ENCODE measurements around the gene C2CD4C.
"Not testable (repeated sequence)": the region's sequence is repeated elsewhere in the genome, so short reads cannot be mapped to it uniquely, and the experiment has no call there.

Gene C2CD4C

DNA sequence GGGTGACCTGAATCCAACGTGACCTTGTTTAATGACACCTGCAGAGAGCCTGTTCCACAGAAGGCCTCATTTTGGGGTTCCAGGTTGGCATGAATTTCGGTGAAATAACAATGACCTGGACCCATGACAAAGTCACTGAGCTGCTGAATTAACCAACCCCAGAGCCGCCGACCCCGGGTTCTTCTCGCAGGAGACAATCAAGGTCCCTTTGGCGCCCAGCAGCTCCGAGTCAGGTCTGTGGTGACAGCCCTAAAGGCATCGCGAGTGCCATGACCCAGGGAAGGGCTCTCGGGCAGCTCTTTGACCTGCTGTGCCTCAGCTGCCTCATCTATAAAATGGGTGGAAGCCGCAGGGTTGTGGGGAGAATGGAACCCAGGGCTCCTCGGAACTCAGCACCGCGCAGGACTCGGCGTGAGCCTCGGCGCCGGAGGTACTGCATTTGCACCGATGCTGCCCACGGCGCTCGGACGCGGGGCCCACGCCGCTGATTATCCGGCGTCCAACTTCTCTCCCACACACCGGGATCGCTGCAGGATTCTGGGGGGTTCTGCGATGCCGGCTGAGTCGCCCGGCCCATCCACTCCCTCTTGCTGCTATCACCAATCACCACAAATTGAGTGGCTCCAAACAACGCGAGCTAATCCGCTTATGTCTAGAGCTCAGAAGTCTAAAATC, 46.2 kb upstream of the C2CD4C start:
- ChIA-PET CTCF (no interaction called here), POLR2A (no interaction called here)

GRCh38 chr19:453606-454005, 44.7 kb upstream of the C2CD4C start:
- no peak for TF ChIP-seq L3MBTL2 (conservative IDR thresholded peaks at IDR 0.05)
- TF ChIP-seq HDGF (IDR thresholded peaks at IDR 0.05; ENCODE audit: borderline replicate concordance), result no peak
- no peak for TF ChIP-seq BHLHE40 (IDR thresholded peaks at IDR 0.05; ENCODE audit: borderline replicate concordance)
- TF ChIP-seq ELF4 (IDR thresholded peaks at IDR 0.05), result no peak
- no peak for TF ChIP-seq CTBP1 (IDR thresholded peaks at IDR 0.05; ENCODE audit: borderline replicate concordance)
- TF ChIP-seq FOXA1 (IDR thresholded peaks at IDR 0.05), result no peak
- no peak for TF ChIP-seq SP1 (IDR thresholded peaks at IDR 0.05)
- no peak for DNase-seq (ENCODE audit: extremely low spot score)
- ChIA-PET POLR2A (no interaction called here), CTCF (no interaction called here)

More for the DNA sequence above, 46.2 kb upstream of the C2CD4C start:
- no peak for TF ChIP-seq ARNT (IDR thresholded peaks at IDR 0.05)
- no peak for TF ChIP-seq NFRKB (IDR thresholded peaks at IDR 0.05)
- TF ChIP-seq PKNOX1 (IDR thresholded peaks at IDR 0.05), result no peak
- TF ChIP-seq ELF4 (IDR thresholded peaks at IDR 0.05), result no peak
- TF ChIP-seq FOXA1 (IDR thresholded peaks at IDR 0.05), result no peak
- no peak for TF ChIP-seq SUZ12 (IDR thresholded peaks at IDR 0.05)
- TF ChIP-seq BHLHE40 (IDR thresholded peaks at IDR 0.05; ENCODE audit: borderline replicate concordance), result no peak
- no peak for TF ChIP-seq ZNF384 (IDR thresholded peaks at IDR 0.05)
- TF ChIP-seq L3MBTL2 (conservative IDR thresholded peaks at IDR 0.05), result no peak
- TF ChIP-seq HDGF (IDR thresholded peaks at IDR 0.05; ENCODE audit: borderline replicate concordance), result no peak
- TF ChIP-seq LEF1 (IDR thresholded peaks at IDR 0.05; ENCODE audit: borderline replicate concordance), result no peak
- TF ChIP-seq FOXM1 (IDR thresholded peaks at IDR 0.05; ENCODE audit: borderline replicate concordance), result no peak
- TF ChIP-seq CTBP1 (IDR thresholded peaks at IDR 0.05; ENCODE audit: borderline replicate concordance), result no peak
- TF ChIP-seq TARDBP (IDR thresholded peaks at IDR 0.05), result no peak
- TF ChIP-seq FOXK2 (IDR thresholded peaks at IDR 0.05), result no peak
- no peak for TF ChIP-seq SP1 (IDR thresholded peaks at IDR 0.05)
- no peak for DNase-seq (ENCODE audit: extremely low spot score)

DNA sequence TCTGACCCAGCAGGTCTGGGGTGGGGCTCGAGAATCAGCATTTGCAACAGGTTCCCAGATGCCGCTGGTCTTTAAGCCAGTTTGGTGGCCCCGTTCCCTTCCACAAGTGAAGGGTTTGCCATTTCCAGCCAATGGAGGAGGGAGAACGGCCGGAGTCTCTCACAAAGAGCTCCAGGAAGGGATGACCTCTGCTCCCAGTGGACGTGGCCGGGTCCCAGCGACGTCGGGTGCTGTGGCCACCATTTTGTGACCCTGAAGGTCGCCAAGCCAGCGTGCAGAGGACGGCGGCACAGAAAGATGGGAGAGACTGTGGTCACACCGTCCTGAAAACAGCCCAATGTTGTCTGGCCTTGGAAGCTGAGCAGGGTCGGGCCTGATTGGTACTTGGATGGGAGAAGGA, 43.9 kb upstream of the C2CD4C start:
- CTCF ChIA-PET, result no interaction called here
- POLR2A ChIA-PET, result no interaction called here
- no peak for TF ChIP-seq HDGF (IDR thresholded peaks at IDR 0.05; ENCODE audit: borderline replicate concordance)
- TF ChIP-seq TARDBP (IDR thresholded peaks at IDR 0.05), result no peak
- TF ChIP-seq CTBP1 (IDR thresholded peaks at IDR 0.05; ENCODE audit: borderline replicate concordance), result no peak
- no peak for TF ChIP-seq BHLHE40 (IDR thresholded peaks at IDR 0.05; ENCODE audit: borderline replicate concordance)
- no peak for TF ChIP-seq ARNT (IDR thresholded peaks at IDR 0.05)
- no peak for TF ChIP-seq ELF4 (IDR thresholded peaks at IDR 0.05)
- TF ChIP-seq PKNOX1 (IDR thresholded peaks at IDR 0.05), result no peak
- TF ChIP-seq L3MBTL2 (conservative IDR thresholded peaks at IDR 0.05), result no peak
- no peak for TF ChIP-seq SUZ12 (IDR thresholded peaks at IDR 0.05)
- no peak for TF ChIP-seq ZNF384 (IDR thresholded peaks at IDR 0.05)
- no peak for TF ChIP-seq FOXK2 (IDR thresholded peaks at IDR 0.05)
- no peak for TF ChIP-seq NFRKB (IDR thresholded peaks at IDR 0.05)
- TF ChIP-seq SP1 (IDR thresholded peaks at IDR 0.05), result no peak
- TF ChIP-seq LEF1 (IDR thresholded peaks at IDR 0.05; ENCODE audit: borderline replicate concordance), result no peak
- no peak for TF ChIP-seq FOXM1 (IDR thresholded peaks at IDR 0.05; ENCODE audit: borderline replicate concordance)
- DNase-seq (ENCODE audit: extremely low spot score), result no peak

DNA sequence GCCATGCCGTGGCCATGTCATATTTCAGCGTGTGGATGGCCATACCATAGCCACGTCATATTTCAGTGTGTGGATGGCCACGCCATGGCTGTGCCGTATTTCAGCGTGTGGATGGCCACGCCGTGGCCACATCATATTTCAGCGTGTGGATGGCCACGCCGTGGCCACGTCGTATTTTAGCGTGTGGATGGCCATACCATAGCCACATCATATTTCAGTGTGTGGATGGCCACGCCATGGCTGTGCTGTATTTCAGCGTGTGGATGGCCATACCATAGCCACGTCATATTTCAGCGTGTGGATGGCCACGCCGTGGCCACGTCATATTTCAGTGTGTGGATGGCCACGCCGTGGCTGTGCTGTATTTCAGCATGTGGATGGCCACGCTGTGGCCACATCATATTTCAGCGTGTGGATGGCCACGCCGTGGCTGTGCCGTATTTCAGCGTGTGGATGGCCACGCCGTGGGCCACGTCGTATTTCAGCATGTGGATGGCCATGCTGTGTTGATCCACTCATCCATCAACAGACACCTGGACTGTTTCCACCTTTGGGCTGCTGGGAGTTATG, 42.0 kb upstream of the C2CD4C start:
- not testable (repeated sequence) for DNase-seq (ENCODE audit: extremely low spot score)

GRCh38 chr19:449916-450315, 41.0 kb upstream of the C2CD4C start:
- ChIA-PET POLR2A (no interaction called here), CTCF (no interaction called here)
- no peak for TF ChIP-seq L3MBTL2 (conservative IDR thresholded peaks at IDR 0.05)
- no peak for TF ChIP-seq FOXK2 (IDR thresholded peaks at IDR 0.05)
- TF ChIP-seq LEF1 (IDR thresholded peaks at IDR 0.05; ENCODE audit: borderline replicate concordance), result no peak
- TF ChIP-seq SP1 (IDR thresholded peaks at IDR 0.05), result no peak
- no peak for TF ChIP-seq CTBP1 (IDR thresholded peaks at IDR 0.05; ENCODE audit: borderline replicate concordance)
- no peak for TF ChIP-seq ARNT (IDR thresholded peaks at IDR 0.05)
- TF ChIP-seq ELF4 (IDR thresholded peaks at IDR 0.05), result no peak
- no peak for TF ChIP-seq BHLHE40 (IDR thresholded peaks at IDR 0.05; ENCODE audit: borderline replicate concordance)
- no peak for TF ChIP-seq HDGF (IDR thresholded peaks at IDR 0.05; ENCODE audit: borderline replicate concordance)
- no peak for TF ChIP-seq NFRKB (IDR thresholded peaks at IDR 0.05)
- TF ChIP-seq ZNF384 (IDR thresholded peaks at IDR 0.05), result no peak
- TF ChIP-seq SUZ12 (IDR thresholded peaks at IDR 0.05), result no peak
- TF ChIP-seq FOXA1 (IDR thresholded peaks at IDR 0.05), result no peak
- no peak for TF ChIP-seq PKNOX1 (IDR thresholded peaks at IDR 0.05)
- TF ChIP-seq TARDBP (IDR thresholded peaks at IDR 0.05), result no peak
- DNase-seq (ENCODE audit: extremely low spot score), result no peak

More for the DNA sequence above, 42.0 kb upstream of the C2CD4C start:
- POLR2A ChIA-PET, CTCF ChIA-PET: not testable (repeated sequence)

- DNase-seq (ENCODE audit: extremely low spot score), result no peak
- no peak for TF ChIP-seq BHLHE40 (IDR thresholded peaks at IDR 0.05; ENCODE audit: borderline replicate concordance)
- no peak for TF ChIP-seq ARNT (IDR thresholded peaks at IDR 0.05)
- no peak for TF ChIP-seq TARDBP (IDR thresholded peaks at IDR 0.05)
- TF ChIP-seq SP1 (IDR thresholded peaks at IDR 0.05), result no peak
- no peak for TF ChIP-seq ELF4 (IDR thresholded peaks at IDR 0.05)
- no peak for TF ChIP-seq FOXM1 (IDR thresholded peaks at IDR 0.05; ENCODE audit: borderline replicate concordance)
- TF ChIP-seq FOXK2 (IDR thresholded peaks at IDR 0.05), result no peak
- POLR2A ChIA-PET, result no interaction called here
- CTCF ChIA-PET, result no interaction called here
These were observed 39.0 kb upstream of the C2CD4C start for GRCh38 chr19:447816-448560.

Measured in HEK293T (cell line).